Stimulated activated CD4-positive, alpha-beta T cell treated with anti-CD3 and anti-CD28 coated beads, Interleukin-15, amount 100 ng/mL, for 24 hours (primary cell): ENCODE data around the gene NEURL1.
A peak's percentile ranks its signal among the peaks of the same experiment; 100 is the strongest.

Source experiments
- DNase-seq: peaks from one replicate; pipeline ENCODE4 v3.0.0-alpha.2; 2020

The NEURL1 gene

DNA sequence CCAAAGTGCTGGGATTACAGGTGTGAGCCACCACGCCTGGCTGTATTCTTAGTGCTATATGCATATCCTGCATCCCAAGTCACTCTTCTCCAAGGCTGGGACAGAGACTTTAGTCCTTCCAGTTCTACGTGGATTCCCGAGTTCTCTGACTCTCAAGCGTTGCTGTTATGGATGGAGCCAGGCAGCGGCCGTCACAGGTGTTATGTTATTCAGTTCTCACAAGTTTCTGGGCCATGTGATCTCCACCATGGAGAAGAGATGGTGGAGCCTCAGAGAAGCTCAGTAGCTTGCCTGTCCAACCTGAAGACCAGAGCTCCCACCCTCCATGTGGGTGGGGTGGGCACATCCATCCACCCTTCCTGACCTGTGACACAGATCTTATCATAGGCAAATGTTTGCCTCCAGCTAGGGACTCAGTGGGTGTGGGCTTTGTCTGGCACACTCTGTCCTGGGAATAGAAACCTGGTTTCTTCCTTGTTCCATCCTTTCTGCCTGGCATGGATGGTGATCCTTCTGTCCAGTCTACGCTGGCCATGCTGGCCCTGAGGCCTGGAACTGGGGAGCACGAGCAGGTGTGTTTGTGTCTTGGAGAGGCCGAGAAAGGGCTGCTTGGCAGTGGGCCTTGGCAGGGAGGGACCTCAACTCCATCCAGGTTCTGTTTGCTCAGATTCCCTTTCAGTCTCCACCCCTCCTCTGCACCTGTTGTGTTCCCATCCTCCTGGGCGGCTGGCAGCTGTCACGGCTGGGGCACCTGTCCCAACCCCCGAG is 55.3 kb downstream of the NEURL1 start:
- no peak for DNase-seq

DNA sequence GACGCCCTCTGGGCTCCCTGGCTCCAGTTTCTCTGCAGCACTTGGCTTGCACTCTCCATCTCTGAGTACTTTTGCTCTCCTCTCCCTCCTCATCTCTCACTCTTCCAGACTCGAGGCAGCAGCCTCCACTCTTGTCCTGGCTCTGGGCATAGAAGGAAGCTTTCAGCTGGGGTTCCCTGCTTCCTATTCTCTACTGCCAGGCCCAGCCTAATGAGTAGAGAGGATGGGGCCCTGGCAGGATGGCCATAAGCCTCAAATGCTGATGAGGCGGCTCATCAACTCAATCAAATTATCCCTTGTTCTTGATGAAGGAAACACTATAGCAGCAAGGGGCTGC is 55.8 kb downstream of the NEURL1 start:
- no peak for DNase-seq

DNA sequence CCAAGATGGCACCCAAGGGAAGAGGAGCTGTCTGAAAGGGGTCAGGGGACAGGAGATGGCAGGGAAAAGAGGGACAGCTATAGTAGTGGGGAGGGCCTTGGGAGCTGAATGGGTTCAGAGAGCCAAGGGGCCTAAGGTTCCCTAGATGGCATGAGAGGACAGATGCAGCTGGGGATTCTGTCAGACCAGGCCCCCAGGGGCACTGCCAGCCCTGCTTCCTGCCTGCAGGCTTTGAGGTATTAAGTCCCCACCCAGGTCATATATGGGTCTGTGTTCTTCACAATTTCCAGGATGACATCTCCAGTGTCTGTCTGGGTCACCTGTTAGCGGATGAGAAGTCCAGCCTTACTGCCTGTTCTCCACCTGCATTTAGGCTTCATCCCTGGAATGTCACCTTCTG is 56.7 kb downstream of the NEURL1 start:
- no peak for DNase-seq

DNA sequence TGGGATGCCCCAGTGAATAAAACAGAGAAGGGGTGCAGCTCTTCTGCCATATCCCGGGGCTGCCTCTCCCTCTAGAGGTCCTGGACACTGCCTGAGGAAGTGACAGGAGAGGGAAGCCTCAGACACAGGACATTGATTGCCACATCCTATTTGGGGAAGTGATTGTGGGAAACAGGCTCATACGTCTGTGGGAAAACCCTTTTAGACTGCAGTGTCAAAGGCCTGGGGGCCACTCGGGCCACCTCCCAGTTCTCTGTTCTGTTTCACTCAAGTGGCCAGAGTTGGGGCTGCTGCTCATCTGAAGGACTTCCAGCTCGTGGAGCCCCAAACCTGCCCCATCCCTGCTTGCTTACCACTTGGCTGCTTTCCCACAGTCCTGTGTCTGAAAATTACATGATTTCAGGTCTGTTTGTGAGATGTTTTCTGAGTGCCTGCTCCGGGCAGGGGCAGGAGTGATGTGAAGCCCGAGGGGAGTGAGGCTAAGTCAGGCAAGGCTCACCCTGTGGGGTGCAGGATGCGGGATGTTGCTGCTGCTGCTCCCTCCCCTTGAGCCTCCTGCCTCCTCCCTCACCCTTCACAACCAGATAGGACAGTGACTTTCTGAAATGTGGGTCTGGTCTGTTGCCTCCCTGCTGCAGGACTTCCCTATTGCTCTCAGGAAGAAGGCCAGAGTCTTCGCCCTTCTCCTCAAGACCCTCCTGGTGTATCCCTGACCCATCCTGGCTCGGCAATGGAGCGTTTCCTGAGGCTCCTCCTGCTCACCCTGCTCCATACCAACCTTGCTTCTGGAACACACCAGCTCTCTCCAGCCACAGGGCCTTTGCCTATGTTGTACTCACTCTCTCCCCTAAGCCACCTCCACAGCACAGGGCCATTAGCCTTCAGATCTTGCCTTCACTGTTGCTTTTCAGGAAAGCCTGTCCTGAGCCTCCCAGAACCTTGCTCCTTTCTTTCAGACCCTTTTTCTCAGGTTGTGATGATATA is 58.4 kb downstream of the NEURL1 start:
- no peak for DNase-seq

DNA sequence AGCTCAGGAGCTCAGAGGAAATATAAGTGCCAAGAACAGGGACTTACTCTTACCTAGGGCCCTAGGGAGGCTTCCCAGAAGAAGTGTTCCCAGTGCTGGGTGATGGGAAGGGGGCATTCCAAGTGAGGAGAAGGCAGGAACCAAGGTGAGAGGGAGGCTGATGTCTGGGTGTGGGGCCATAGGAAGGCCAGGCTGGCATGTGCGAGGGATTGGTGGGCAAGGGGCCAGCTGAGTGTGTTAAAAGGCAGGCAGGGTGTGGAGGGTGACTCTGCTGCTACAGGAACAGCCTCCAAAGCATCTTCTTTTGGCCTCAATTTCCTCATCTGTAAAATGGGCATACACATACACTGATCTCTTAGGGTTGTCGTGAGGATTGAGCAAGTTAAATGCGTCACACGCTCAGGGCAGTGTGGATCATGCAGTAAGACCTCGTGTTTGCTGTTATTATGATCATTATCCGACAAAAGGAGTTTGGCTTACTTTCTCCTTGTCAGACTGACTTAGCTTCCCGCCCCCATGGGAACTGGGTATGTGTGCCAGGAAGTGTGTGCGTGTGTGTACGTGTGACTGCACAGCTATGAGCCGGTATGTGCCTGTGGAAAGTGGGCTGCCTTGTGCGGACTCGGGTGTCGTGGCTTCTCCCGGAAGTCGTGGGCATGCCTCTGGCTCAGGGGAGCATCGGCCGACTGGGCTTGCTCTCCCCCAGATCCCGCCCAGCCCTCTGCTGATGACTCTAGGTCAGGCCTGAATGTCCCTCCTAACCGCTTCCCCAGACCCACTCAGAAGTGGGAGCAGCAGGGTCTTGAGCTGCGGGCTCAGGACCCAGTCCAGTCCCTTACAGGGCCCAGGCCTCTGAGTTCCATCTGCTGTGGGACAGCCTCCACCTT is 59.6 kb downstream of the NEURL1 start:
- DNase-seq, result no peak

DNA sequence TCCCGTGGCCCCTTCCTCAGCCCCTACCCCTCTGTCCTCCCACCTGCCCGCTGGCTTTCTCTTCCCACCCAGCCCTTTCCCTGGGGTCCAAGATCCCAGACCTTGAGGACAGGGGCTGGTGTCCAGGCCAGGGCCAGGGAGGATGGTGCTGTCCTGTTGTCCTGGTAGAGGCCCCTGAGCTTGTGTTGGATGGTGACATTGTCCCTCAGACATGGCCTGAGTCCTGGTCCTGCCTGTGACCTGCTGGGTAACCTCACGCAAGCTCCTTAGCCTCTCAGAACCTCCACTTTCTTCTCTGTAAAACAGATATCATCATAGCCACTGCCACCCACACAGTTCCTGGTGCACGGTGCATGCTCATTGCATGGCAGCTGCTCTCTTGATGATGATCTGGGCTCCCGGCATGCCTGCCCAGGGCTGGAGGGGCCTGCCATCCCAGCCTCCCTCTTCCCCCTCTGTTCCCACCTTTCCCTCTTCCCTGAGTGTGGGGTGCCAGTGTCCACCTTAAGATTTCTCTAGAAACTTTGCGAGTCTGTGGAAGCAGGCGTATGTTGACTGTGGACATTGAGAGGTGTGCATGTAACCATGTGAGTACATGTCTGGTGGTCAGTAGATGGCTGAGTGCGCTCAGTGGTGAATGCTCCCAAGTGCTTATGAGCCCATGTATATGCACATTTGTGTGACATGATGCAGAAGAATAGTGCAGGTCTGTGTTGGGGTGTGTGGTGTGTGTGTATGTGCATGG is 60.4 kb downstream of the NEURL1 start:
- DNase-seq, result peak; percentile 68

DNA sequence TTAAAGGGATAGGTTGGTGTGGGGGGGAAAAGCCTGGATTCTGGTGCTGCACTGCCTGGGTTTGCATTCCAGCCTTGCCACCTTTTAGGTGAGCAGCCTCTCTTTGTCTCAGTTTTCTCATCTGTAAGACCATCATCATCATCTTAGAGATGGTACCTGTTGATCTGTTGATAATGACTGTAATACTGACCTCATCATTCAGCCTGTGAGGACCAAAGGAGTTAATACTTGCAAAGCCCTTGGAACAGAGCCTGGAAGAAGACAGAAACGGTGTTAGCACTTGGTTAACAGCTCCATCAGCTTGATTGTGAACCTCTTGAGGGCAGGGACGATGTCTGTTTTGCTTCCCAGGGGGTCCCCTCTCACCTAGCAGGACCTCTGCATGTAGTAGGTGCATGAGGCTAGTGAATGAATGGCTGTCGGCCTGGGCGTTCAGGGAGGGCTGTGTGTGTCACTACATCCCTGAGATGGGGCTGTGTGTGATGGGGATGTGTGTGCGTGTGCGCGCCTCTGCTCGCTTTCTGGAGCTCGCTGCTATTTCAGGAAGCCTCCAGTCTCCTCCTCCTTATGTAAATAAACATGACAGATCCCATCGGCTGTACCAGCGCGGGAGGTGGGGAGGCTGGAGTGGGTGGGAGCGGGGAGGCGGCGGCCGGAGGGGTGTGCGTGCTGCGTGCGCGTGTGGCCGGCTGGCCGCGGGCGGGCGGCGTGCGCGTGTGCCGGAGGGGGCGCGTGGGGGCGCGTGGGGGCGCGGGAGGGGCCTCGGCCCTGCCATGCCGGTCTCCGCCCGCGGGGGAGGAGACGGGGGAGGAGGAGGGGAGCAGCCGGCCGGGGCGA is 61.2 kb downstream of the NEURL1 start:
- peak; percentile 45 for DNase-seq

DNA sequence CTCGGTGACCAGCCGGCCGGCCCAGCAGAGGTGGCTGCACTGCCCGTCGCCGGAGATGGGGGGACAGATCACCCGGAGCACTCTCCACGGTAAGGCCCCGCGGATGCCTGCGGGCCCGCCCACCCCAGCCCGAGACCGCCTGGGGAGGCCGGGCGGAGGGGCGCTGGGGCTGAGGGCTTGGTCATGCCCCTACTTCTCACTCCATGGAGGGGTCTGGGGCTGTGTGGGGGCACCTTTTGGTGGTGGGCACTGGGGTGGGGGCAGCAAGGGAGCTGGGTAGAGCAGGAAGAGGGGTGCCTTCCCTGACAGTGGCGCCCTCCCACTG is 61.8 kb downstream of the NEURL1 start:
- no peak for DNase-seq

DNA sequence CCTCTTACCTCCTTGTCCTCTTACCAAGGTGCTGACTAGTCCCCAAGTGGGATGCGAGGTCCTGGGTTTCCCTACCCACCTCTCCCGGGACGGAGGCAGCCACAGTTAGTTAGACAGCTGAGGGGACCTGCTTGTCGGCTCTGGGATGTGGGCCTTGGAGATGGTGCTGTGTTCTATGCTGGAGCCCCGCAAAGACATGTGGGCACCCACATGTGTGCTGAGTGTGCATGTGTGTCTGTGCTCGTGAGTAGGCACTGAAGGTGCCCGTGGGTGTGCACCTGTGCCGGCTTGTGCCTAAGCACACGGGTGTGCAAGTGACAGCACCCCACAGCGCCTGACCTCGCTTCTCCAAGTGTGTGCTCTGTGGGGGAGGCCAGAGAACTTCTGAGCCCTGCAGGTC is 62.2 kb downstream of the NEURL1 start:
- no peak for DNase-seq

DNA sequence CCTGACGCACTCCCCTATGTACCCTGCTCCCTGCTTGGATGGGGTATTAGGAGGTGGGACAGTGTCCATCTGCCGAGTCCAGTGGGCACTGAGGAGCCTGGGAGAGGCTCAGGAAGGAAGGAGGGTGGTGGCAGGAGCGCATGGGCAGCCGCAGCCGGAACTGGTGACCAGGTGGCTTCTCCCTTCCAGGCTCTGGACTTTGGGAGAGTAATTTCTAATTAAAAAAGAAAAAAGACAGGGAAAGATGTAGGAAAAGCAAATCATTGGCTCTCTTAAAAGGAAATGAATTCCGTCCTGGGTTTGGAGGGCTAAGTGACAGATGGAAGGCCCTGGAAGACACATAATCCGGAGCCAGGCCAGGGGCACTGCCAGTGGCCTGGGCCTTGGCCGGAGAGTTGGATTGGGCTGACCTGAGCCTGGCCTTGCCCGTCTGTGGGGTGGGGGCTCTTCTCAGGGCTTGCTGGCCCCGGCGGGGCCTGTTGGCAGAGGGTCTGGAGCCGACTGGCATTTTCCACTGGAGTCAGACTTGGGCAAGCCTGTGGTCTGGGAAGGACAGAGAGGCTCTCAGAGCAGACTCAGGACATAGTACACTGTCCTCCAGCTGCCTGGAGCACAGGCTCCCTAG is 63.0 kb downstream of the NEURL1 start:
- no peak for DNase-seq

DNA sequence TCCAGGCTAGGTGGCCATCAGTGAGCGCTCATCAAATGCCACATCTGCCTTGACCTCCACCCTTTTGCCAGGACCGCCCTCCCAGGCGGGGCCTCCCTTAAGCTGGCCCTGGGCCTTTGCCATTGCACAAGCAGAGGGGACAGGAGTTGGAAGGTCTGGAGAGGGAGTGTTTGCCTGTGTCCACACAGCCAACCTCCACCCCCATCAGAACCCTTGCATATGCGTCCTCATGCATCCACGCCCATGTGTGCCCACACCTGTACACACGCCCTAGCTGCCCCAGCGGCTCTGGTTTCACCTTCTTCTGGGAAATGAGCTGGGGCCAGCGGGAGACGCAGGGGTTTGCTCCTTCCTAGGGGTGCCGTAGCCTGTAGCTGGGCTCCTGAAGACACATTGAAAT is 64.0 kb downstream of the NEURL1 start:
- DNase-seq, result no peak

DNA sequence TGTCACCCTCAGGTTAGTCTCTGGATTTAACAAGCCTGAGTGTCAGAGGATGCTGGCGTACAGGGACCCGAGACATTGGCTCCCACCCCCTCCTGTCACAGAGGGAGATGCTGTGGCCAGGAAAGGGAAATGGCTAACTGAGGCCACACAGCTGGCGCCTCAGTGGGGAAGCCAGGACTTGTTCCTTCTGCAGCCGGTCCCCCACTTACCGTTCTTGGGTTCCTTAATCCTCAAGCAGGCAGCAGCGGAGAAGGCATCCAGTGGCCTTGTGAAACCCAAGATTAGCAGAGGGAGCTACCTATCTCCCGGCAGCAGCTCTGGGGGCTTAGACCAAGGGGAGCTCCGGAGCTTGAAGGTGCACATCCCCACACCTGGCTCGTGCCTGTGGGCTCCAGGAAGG is 65.4 kb downstream of the NEURL1 start:
- DNase-seq, result no peak

DNA sequence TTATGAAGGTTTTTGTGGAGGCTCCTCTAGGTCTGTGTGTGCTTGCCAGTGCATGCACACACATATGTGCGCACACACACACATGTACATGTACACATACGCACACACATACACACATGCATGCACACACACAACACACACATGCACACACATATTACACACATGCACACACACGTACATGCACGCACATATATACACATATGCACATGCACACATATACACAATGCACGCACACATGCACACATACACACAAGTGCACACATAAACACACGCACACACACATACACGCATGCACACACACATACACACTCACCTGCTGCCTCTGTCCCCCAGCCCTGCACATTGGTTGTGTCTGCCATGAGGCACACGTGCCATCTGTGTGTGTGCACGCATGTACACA is 66.3 kb downstream of the NEURL1 start:
- no peak for DNase-seq

DNA sequence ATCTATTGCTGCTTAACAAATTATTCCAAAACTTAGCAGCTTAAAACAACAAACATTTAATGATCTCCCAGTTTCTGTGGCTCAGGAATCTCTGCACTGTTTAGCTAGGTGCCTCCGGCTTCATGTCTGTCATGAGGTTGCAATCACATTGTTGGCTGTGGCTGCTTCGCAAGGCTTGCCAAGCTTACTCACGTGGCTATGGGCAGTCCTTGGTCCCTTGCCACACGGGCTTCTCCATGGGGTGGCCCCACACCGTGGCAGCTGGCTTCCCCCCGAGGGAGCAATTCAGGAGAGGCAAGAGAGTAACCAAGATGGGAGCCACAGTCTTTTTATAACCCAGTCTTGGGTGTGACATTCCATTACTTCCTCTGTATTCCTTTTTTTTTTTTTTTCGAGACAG is 67.4 kb downstream of the NEURL1 start:
- DNase-seq, result no peak

DNA sequence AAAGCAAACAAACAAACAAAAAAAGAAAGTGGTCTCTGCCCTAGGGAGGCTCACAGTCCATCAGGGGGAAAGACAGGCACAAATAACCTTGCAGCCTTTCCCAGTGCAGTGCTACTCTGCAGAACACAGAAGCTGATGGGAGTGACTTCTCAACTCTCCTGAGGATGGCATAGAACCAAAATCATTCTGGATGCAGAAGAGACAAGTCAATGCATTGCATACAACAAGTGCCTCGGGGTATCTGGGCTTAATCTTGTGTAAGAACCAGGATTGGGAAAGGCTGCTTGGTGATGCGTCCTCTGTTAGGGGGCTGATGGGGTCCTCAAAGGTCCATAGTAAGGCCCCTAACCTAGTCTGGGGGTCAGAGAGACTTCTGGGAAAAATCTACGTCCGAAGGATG is 68.9 kb downstream of the NEURL1 start:
- no peak for DNase-seq

DNA sequence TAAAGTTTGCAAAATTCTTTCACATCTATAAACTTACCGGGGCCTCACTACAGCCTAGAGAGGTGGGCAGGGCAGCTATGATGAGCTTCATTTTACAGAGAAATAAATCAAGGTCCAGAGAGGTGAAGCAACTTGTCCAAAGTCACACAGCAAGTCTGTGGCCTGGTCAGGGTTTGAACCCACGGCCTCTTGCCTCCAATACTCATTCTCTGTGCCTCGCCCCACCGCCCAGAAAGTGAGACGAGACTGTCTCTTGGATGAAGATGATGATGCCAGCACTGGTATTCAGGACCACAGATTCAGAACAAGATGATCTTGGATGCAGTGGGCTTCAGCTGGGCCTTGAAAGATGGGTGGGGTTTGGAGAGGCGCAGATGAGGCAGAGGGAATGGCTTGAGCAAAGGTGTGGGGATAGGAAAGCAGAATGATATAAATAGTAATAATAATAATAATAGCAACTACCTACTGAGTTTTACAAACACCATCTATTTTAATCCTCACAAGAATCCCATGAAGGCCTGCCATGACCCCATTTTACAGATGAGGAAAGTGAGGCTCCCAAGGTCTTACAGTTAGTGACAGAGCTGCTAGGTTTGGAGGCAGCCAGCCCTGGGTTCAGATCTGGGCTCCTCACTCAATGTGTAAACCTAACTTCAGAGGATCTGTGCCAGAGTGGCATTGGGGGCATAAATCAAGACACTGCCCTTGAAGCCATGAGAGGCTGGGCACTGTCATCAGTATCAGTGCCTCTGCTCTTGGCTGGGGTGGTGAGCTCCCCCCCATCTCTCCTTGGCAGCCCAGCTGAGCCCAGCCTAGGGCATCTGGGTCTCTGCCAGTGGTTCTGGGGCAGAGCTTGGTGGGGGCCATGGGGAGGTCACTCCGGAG is 70.0 kb downstream of the NEURL1 start:
- DNase-seq, result no peak

DNA sequence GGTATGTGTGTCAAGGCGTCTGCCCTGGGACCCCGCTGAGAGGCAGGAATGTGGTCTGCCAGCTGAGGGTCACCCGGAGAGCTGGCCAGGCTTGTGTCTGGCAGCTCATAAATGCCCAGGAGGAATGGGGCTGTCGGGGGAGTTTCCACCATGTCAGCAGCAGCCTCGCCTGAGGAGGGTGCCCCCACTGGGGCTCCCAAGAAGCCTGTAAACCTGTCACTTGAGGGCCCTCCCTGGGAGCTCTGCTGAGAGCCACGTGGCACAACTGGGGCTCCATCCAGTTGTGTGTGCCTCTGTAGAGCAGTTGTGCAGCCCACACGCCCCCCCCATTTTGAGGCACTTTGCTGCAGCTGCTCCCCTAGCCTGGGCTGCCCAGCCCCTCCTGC is 70.6 kb downstream of the NEURL1 start:
- no peak for DNase-seq

DNA sequence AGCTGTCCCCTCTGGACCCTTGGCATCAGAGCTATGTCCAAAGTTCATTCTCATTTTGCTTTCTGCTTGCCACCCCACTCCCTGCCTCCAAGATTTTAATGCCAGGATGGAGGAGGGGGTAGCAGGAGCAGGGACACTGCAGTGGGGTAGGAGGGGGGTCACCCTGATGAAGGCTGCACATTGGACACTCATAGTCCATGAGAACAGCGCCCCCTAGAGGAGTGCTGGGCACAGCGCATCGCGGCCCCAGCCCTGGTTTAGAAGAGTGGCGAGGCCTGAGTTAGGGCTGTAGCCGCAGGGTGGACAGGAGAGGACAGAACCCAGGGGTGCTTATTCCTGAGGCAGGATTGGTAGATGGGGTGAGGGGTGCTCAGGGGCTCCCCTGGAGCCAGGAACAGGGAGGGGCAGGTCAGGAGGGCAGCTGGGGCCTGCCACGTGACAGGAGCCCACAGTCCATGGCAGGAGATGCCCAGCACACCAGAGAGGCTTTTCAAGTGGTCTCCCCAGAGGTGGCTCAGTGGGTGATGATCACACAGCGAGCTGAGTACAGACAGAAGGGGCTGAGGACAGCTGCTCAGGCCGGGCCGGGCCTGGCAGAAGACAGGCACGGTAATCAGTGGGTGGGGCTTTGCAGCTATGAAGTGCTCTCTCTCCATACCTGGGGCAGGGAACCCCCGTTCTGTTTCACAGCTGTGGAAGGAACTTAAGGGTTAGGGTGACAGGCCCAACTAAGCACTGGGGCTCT is 71.4 kb downstream of the NEURL1 start:
- peak; percentile 67 for DNase-seq

DNA sequence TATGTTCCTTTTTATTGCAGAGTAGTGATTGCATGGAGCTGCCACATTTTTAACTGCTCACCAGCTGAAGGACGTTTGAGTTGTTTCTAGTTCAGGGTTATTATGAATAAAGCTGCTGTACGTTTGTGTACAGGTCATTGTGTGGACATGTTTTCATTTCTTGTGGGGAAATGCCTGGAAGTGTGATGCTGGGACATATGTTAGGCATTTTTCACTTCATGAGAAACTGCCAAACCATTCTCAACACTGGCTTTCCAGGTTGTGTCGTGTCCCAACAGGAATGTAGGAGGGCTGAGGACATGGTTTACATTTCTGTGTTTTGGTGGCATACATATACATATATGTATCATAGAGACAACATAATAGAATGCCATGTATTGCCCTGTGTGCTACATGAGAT is 73.0 kb downstream of the NEURL1 start:
- no peak for DNase-seq
